ENCODE results near the gene LTBP3.

DNA sequence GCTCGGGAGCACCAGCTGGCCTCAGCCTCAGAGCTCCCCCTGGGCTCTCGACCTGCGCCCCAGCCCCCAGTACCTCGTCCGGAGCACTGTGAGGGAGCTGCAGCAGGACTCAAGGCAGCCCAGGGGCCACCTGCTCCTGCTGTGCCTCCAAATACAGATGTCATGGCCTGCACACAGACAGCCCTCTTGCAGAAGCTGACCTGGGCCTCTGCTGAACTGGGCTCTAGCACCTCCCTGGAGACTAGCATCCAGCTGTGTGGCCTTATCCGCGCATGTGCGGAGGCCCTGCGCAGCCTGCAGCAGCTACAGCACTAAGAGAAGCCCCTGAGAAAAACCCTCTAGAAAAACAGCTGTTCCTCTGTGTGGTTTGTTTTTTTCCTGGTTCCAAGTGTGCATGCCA lies 13.3 kb upstream of the LTBP3 start:
- TF ChIP-seq, protein P1, sequence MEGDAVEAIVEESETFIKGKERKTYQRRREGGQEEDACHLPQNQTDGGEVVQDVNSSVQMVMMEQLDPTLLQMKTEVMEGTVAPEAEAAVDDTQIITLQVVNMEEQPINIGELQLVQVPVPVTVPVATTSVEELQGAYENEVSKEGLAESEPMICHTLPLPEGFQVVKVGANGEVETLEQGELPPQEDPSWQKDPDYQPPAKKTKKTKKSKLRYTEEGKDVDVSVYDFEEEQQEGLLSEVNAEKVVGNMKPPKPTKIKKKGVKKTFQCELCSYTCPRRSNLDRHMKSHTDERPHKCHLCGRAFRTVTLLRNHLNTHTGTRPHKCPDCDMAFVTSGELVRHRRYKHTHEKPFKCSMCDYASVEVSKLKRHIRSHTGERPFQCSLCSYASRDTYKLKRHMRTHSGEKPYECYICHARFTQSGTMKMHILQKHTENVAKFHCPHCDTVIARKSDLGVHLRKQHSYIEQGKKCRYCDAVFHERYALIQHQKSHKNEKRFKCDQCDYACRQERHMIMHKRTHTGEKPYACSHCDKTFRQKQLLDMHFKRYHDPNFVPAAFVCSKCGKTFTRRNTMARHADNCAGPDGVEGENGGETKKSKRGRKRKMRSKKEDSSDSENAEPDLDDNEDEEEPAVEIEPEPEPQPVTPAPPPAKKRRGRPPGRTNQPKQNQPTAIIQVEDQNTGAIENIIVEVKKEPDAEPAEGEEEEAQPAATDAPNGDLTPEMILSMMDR (IDR thresholded peaks at IDR 0.05), result no peak
- no peak for TF ChIP-seq POLR2A (IDR thresholded peaks at IDR 0.05)
